Neuronal stem cell (in vitro differentiated cells): ENCODE data around the gene ACMSD.
A peak's percentile ranks its signal among the peaks of the same experiment; 100 is the strongest.
"Not testable (repeated sequence)": the region's sequence is repeated elsewhere in the genome, so short reads cannot be mapped to it uniquely, and the experiment has no call there.

ENCODE experiments used
- DNase-seq: peaks from one replicate; pipeline ENCODE4 v3.0.0-alpha.2; 2013; ENCODE audit warnings: low spot score
- H2AFZ ChIP-seq: one replicate; pipeline ENCODE4 v1.6.1; 2013; ENCODE audit warnings: mild to moderate bottlenecking, low read length, inconsistent platforms
- H2AK5ac ChIP-seq: 2 replicates; pipeline ENCODE4 v1.6.1; 2013; ENCODE audit warnings: low read depth, mild to moderate bottlenecking, inconsistent platforms, low read length, moderate library complexity, mixed read lengths
- H2BK120ac ChIP-seq: 2 replicates; pipeline ENCODE4 v1.6.1; 2013; ENCODE audit warnings: low read depth, mild to moderate bottlenecking, inconsistent platforms, low read length, moderate library complexity, mixed read lengths
- H2BK12ac ChIP-seq: one replicate; pipeline ENCODE4 v1.6.1; 2013; ENCODE audit warnings: low read length, inconsistent platforms
- H2BK15ac ChIP-seq: 2 replicates; pipeline ENCODE4 v1.6.1; 2013; ENCODE audit warnings: mild to moderate bottlenecking, low read length, inconsistent platforms, mixed read lengths
- H2BK5ac ChIP-seq: one replicate; pipeline ENCODE4 v1.6.1; 2013; ENCODE audit warnings: inconsistent platforms, mild to moderate bottlenecking, low read length, moderate library complexity
- H3K14ac ChIP-seq: one replicate; pipeline ENCODE4 v1.6.1; 2013; ENCODE audit warnings: low read length, inconsistent platforms
- H3K18ac ChIP-seq: 2 replicates; pipeline ENCODE4 v1.6.1; 2013; ENCODE audit warnings: low read length, inconsistent platforms
- H3K23ac ChIP-seq: 2 replicates; pipeline ENCODE4 v1.6.1; 2013; ENCODE audit warnings: low read depth, mild to moderate bottlenecking, mixed read lengths, low read length, inconsistent platforms; ENCODE audit not compliant: poor library complexity
- H3K27ac ChIP-seq: replicated peaks from 3 replicates; pipeline ENCODE4 v1.5.1; 2013; ENCODE audit warnings: low read length, inconsistent platforms
- H3K27me3 ChIP-seq, 3 experiments: 2 replicates each; pipeline ENCODE4 v1.6.1; 2013; ENCODE audit warnings: low read length in 3 of 3, mild to moderate bottlenecking in 2 of 3, inconsistent platforms in 1 of 3, low read depth in 1 of 3, mixed read lengths in 1 of 3, moderate library complexity in 1 of 3; ENCODE audit not compliant: control insufficient read depth in 3 of 3, insufficient read depth in 3 of 3
- H3K36me3 ChIP-seq, 2 donors: replicated peaks in 1 of 2; 2 replicates each; pipeline ENCODE4 v1.6.1; 2013; ENCODE audit warnings: low read length in 2 of 2; ENCODE audit not compliant: control insufficient read depth in 2 of 2, insufficient read depth in 2 of 2
- H3K4ac ChIP-seq: 2 replicates; pipeline ENCODE4 v1.6.1; 2013; ENCODE audit warnings: inconsistent platforms, mild to moderate bottlenecking, low read length, moderate library complexity
- H3K4me1 ChIP-seq, 2 donors: 1 replicate in 1 of 2; 2 replicates in 1 of 2; pipeline ENCODE4 v1.6.1; 2013; ENCODE audit warnings: low read length in 2 of 2, low read depth in 1 of 2; ENCODE audit not compliant: control insufficient read depth in 2 of 2, insufficient read depth in 1 of 2
- H3K4me2 ChIP-seq: one replicate; pipeline ENCODE4 v1.6.1; 2013; ENCODE audit warnings: mild to moderate bottlenecking, low read length, inconsistent platforms; ENCODE audit not compliant: insufficient read depth, poor library complexity, severe bottlenecking
- H3K4me3 ChIP-seq, 2 donors: 2 replicates each; pipeline ENCODE4 v1.5.1; 2013; ENCODE audit warnings: low read length in 2 of 2, mild to moderate bottlenecking in 2 of 2, inconsistent platforms in 1 of 2, moderate library complexity in 1 of 2
- H3K79me1 ChIP-seq: one replicate; pipeline ENCODE4 v1.6.1; 2013; ENCODE audit warnings: low read depth, mild to moderate bottlenecking, inconsistent platforms, low read length, moderate library complexity
- H3K9ac ChIP-seq: one replicate; pipeline ENCODE4 v1.6.1; 2013; ENCODE audit warnings: mild to moderate bottlenecking, low read depth, low read length, inconsistent platforms; ENCODE audit not compliant: poor library complexity
- H3K9me3 ChIP-seq, 2 donors: replicated peaks in 1 of 2; 2 replicates each; pipeline versions ENCODE3 to v1.6.1; 2013; ENCODE audit warnings: low read length in 2 of 2, mild to moderate bottlenecking in 2 of 2, inconsistent platforms in 1 of 2, low read depth in 1 of 2, mixed read lengths in 1 of 2, moderate library complexity in 1 of 2; ENCODE audit not compliant: control insufficient read depth in 2 of 2, insufficient read depth in 1 of 2
- H4K8ac ChIP-seq: one replicate; pipeline ENCODE4 v1.6.1; 2013; ENCODE audit warnings: low read depth, mild to moderate bottlenecking, inconsistent platforms, low read length, moderate library complexity
- H4K91ac ChIP-seq: one replicate; pipeline ENCODE4 v1.6.1; 2013; ENCODE audit warnings: low read length, low read depth, mild to moderate bottlenecking, inconsistent platforms; ENCODE audit not compliant: poor library complexity
- WGBS, 2 donors: extraction: QIAGEN DNeasy Blood & Tissue Kit; methylation state at CpG; one replicate each; pipeline ENCODE4 v1.1.7; 2013; ENCODE audit warnings: missing lambda C conversion rate in 2 of 2, mixed read lengths in 1 of 2; ENCODE audit not compliant: insufficient read length in 2 of 2, insufficient replicate concordance in 1 of 2; ENCODE audit errors: extremely low coverage in 2 of 2; 5-methylcytosine and 5-hydroxymethylcytosine counted together

The ACMSD gene

DNA sequence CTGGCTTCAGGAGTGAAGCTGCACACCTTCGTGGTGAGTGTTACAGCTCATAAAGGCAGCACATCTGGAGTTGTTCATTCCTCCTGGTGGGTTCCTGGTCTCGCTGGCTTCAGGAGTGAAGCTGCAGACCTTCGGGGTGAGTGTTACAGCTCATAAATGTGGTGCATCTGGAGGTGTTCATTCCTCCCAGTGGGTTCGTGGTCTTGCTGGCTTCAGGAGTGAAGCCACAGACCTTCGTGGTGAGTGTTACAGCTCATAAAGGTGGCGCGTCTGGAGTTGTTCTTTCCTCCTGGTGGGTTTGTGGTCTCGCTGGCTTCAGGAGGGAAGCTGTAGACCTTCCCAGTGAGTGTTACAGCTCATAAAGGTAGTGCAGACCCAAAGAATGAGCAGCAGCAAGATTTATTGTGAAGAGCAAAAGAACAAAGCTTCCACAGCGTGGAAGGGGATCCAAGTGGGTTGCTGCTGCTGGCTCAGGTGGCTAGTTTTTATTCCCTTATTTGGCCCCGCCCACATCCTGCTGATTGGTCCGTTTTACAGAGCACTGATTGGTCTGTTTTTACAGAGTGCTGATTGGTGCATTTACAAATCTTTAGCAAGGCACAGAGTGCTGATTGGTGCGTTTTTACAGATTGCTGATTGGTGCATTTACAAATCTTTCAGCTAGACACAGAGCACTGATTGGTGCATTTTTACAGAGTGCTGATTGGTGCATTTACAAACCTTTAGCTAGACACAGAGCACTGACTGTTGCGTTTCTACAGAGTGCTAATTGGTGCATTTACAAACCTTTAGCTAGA, 34.6 kb upstream of the ACMSD start:
- H3K36me3 ChIP-seq, H2BK120ac ChIP-seq, H2BK15ac ChIP-seq, H3K79me1 ChIP-seq, H3K9me3 ChIP-seq, H3K18ac ChIP-seq, H3K27ac ChIP-seq, H3K4me1 ChIP-seq, H2AFZ ChIP-seq, H3K23ac ChIP-seq, H3K4ac ChIP-seq, H3K9ac ChIP-seq, H3K14ac ChIP-seq, H2AK5ac ChIP-seq, H3K4me2 ChIP-seq, H3K27me3 ChIP-seq, H2BK5ac ChIP-seq, H3K4me3 ChIP-seq, H4K8ac ChIP-seq, DNase-seq, H2BK12ac ChIP-seq: not testable (repeated sequence)
- WGBS, 2 donors, result no CpG with 5 or more reads among the region's 13 CpGs
- peak overlapping the region; percentile 17 for H4K91ac ChIP-seq

DNA sequence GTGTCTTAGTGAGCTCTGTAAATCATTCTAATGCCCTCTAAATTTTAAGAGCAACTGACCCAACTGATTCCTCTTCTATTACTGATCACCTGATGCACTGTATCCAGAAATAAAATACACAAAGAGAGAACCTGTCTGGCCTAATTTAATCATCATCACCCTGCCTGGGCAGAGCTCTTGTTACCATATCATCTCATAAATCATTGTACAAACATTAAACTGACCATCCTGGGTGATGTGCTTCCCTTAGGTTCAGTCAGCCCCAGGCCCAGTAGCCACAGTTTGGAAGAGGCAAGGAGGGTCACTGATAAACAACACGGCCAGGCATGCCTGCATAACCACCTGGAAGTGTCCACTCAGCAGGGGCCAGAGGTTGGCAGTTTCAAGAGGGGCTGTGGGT, 22.7 kb upstream of the ACMSD start:
- H2BK120ac ChIP-seq, result no peak overlapping the region
- no peaks in the 10 kb centered on the region for H3K27me3 ChIP-seq
- H3K9ac ChIP-seq, result no peak overlapping the region
- no peak overlapping the region for H2BK15ac ChIP-seq
- H2AK5ac ChIP-seq, result no peak overlapping the region
- H3K36me3 ChIP-seq, result no peaks in the 10 kb centered on the region
- no peak overlapping the region for H3K14ac ChIP-seq
- no peak overlapping the region for H4K8ac ChIP-seq
- no peak overlapping the region for H2BK5ac ChIP-seq
- DNase-seq, result no peak
- no peak overlapping the region for H2AFZ ChIP-seq
- H4K91ac ChIP-seq, result no peak overlapping the region
- H3K4me1 ChIP-seq, result no peaks in the 10 kb centered on the region
- H3K27ac ChIP-seq, result no peak overlapping the region
- H3K4ac ChIP-seq, result no peak overlapping the region
- H2BK12ac ChIP-seq, result no peak overlapping the region
- no peak overlapping the region for H3K18ac ChIP-seq
- H3K4me3 ChIP-seq, result no peak overlapping the region
- no peaks in the 10 kb centered on the region for H3K79me1 ChIP-seq
- H3K9me3 ChIP-seq, result no peaks in the 10 kb centered on the region
- no peak overlapping the region for H3K4me2 ChIP-seq
- WGBS, 2 donors, result no CpG with 5 or more reads among the region's 1 CpG
- H3K23ac ChIP-seq, result no peak overlapping the region

DNA sequence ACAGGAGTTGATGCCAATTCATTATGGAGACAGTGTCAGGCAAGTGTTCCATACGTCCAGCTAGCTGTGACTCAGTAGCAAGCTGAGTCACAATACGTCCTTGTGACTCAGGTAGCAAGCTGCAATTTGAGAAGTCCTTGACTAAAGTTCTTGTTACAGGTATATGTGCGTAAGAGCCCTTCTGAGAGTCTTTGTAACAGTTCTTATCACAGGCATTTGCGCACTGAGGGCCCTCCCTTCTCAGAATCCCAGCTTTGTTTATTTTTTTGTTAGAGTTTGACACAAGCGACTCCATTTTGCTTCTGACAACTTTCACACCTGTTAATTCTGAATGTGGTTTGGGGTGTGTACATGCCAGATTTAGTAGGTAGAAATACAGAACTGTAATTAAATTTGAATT, 20.1 kb upstream of the ACMSD start:
- Histone ChIP-seq H2AFZ (no peak overlapping the region), H3K27ac (no peak overlapping the region), H3K9me3 (no peaks in the 10 kb centered on the region), H2AK5ac (no peak overlapping the region), H4K91ac (no peak overlapping the region), H3K18ac (no peak overlapping the region), H2BK5ac (no peak overlapping the region), H3K27me3 (no peaks in the 10 kb centered on the region), H3K23ac (no peak overlapping the region), H3K4me3 (no peak overlapping the region), H3K4ac (no peak overlapping the region), H3K4me1 (no peaks in the 10 kb centered on the region), H3K9ac (no peak overlapping the region), H2BK120ac (no peak overlapping the region), H2BK12ac (no peak overlapping the region), H2BK15ac (no peak overlapping the region), H3K79me1 (no peaks in the 10 kb centered on the region), H3K36me3 (no peaks in the 10 kb centered on the region), H3K4me2 (no peak overlapping the region), H4K8ac (no peak overlapping the region), H3K14ac (no peak overlapping the region)
- WGBS, 2 donors, result no CpG with 5 or more reads among the region's 5 CpGs
- no peak for DNase-seq

DNA sequence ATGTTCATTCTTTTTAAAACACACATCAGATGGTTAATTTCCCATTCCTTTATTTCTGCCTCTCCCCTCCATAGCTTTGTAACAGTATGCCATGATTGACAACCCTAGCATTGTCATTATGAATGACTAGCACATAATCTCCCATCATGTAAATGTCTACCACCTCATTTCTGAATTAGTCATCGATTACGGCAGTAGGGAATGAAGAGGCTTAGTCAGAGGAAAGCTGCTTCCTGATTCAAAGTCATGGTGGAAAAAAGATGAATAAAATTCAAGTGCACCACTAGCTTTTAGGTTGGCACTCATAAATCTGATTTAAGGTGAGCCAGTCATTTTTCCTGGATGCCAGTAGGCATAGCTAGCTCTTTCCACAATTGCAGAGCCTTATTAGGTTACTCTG, 19.1 kb upstream of the ACMSD start:
- Histone ChIP-seq H2BK15ac (no peak overlapping the region), H3K9me3 (no peaks in the 10 kb centered on the region), H3K9ac (no peak overlapping the region), H3K23ac (no peak overlapping the region), H3K18ac (no peak overlapping the region), H2AK5ac (no peak overlapping the region), H3K4ac (no peak overlapping the region), H2BK5ac (no peak overlapping the region), H4K91ac (no peak overlapping the region), H3K36me3 (no peaks in the 10 kb centered on the region), H2AFZ (no peak overlapping the region), H3K4me2 (no peak overlapping the region), H2BK120ac (no peak overlapping the region), H3K27ac (no peak overlapping the region), H3K27me3 (no peaks in the 10 kb centered on the region), H3K4me3 (no peak overlapping the region), H3K4me1 (no peaks in the 10 kb centered on the region), H3K79me1 (no peaks in the 10 kb centered on the region), H4K8ac (no peak overlapping the region), H3K14ac (no peak overlapping the region), H2BK12ac (no peak overlapping the region)
- no CpG with 5 or more reads among the region's 2 CpGs for WGBS, 2 donors
- DNase-seq, result no peak
